ENCODE measurements around the gene TMPRSS15.

DNA sequence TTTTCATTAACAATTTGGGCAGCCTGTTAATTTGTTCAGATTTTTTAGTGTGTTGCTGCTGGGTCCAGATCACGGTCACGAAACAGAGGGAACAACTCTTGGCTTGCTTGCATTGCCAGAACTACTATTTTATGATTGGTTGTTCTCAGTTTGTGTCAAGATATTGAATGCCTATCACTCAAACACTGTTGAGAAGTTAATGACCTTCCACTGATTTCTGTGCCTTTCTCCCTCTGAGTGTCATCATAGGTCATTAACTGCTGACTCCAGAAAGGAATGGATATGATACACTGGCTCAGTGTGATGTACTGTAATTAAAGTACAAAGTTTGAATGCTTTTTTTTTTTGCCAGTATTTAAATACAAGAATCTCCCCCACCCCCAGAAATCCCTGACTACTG lies 149.8 kb downstream of the TMPRSS15 start:
- TF ChIP-seq CTCF (IDR thresholded peaks at IDR 0.05 in 2 of 3, conservative IDR thresholded peaks at IDR 0.05 in 1 of 3; ENCODE audit: borderline replicate concordance in 1 of 3, insufficient read depth in 1 of 3, low read depth in 2 of 3, low read length in 2 of 3) (no peak), EZH2 (IDR thresholded peaks at IDR 0.05) (no peak), FOSL1 (IDR thresholded peaks at IDR 0.05; ENCODE audit: low read depth) (no peak), MAX (IDR thresholded peaks at IDR 0.05) (no peak), POLR2A (IDR thresholded peaks at IDR 0.05; ENCODE audit: borderline replicate concordance, extremely low read depth, insufficient read depth, insufficient read length) (no peak), ELF1 (IDR thresholded peaks at IDR 0.05; ENCODE audit: borderline replicate concordance, low read depth) (no peak), YY1 (IDR thresholded peaks at IDR 0.05; ENCODE audit: extremely low read depth, insufficient replicate concordance, low read depth, low read length) (no peak), POLR2AphosphoS5 (IDR thresholded peaks at IDR 0.05; ENCODE audit: low read depth, low read length) (no peak)

Data from HCT116 (cell line).